KMS-11 (cell line): ENCODE measurements around the gene NCK2.

Experiments used
- H2AFZ ChIP-seq: fragments of 200-600 bp; sonication (generic); 2 replicates; pipeline ENCODE4 v1.6.1; 2016; ENCODE audit warnings: antibody characterized with exemption, mixed run types, low read depth
- H3K27ac ChIP-seq: fragments of 200-600 bp; sonication (generic); 2 replicates; pipeline ENCODE4 v1.6.1; 2016; ENCODE audit warnings: mild to moderate bottlenecking, mixed run types
- H3K27me3 ChIP-seq: fragments of 200-600 bp; sonication (generic); 2 replicates; pipeline ENCODE4 v1.6.1; 2017; ENCODE audit warnings: mild to moderate bottlenecking, low read depth, mixed run types, moderate library complexity; ENCODE audit not compliant: insufficient read depth
- H3K36me3 ChIP-seq: fragments of 200-600 bp; sonication (generic); 2 replicates; pipeline ENCODE4 v1.6.1; 2017; ENCODE audit warnings: mild to moderate bottlenecking, mixed run types; ENCODE audit not compliant: insufficient read depth
- H3K4me1 ChIP-seq: fragments of 200-600 bp; sonication (generic); 2 replicates; pipeline ENCODE4 v1.6.1; 2016; ENCODE audit warnings: mild to moderate bottlenecking, low read depth, mixed run types; ENCODE audit not compliant: poor library complexity, severe bottlenecking
- H3K4me2 ChIP-seq: fragments of 200-600 bp; sonication (generic); 2 replicates; pipeline ENCODE4 v1.7.0; 2016; ENCODE audit warnings: mild to moderate bottlenecking, mixed run types
- H3K4me3 ChIP-seq: fragments of 200-600 bp; sonication (generic); IDR thresholded peaks from 2 replicates; pipeline ENCODE4 v1.6.1; 2017; ENCODE audit warnings: low read depth, low read length, mixed read lengths; ENCODE audit not compliant: insufficient read depth
- H3K79me2 ChIP-seq: fragments of 200-600 bp; sonication (generic); 2 replicates; pipeline ENCODE4 v1.6.1; 2016; ENCODE audit warnings: low read depth, mixed run types; ENCODE audit not compliant: insufficient read depth
- H3K9ac ChIP-seq: fragments of 200-600 bp; sonication (generic); 2 replicates; pipeline ENCODE4 v1.6.1; 2016; ENCODE audit warnings: mild to moderate bottlenecking, mixed run types
- H4K20me1 ChIP-seq: fragments of 200-600 bp; sonication (generic); 2 replicates; pipeline ENCODE4 v1.6.1; 2016; ENCODE audit warnings: mild to moderate bottlenecking, mixed run types; ENCODE audit not compliant: insufficient read depth
- TF ChIP-seq, protein P1 (sequence below): fragments of 200-600 bp; sonication (generic); conservative IDR thresholded peaks from 2 replicates; pipeline ENCODE4 v1.6.1; 2017; ENCODE audit warnings: low read depth, mild to moderate bottlenecking, antibody characterized with exemption, low read length, moderate library complexity, mixed read lengths

Gene NCK2

DNA sequence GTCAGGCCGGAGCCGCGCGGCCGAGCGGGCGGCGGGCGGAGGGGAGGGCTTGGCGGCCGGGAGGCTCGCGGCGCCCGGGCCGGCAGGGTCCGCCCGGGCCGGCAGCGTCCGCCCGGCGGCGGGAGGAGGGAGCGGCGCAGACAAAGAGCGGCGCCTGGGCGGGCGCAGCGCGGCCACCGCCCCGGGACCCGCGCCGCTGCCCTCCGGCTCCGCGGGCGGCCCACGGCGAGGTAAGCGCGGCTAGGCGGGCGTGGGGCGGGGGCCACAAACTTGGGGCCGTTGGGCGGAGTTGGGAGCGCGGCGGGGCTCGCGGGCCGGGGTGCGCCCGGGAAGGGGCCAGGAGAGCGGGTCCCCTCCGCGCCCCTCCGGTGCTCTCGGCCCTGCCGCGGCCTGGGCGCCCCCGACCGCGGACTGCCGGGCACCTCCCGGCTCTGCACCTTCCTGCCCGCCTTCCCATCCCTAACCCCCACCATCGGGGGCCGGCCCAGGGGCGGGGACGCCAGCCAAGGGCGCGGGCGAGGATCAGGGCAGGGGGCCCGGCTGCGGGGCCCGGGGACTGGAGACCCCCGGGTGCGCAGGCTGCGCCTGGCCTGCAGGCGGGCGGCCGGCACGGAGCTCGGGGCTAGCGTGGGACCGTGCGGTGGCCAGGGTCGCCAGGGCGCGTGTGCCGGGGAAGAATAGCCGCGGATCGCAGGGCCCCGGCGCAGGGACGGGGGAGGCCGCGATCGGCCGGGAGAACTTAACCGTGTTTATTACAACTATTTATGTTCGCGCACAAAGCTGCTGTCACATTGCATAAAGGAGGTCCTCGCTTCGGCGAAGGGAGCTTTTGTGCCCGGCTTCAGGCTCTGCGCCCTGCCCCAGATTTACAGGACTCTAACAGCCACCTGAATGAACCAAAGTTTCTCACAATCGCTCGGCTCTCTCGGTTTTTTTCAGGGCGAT, at the start of gene NCK2:
TSS of gene NCK2 (plus strand) at position 4 of the 945 bp plus-strand sequence. CDS start 110,152 bp downstream, outside the sequence.
- H4K20me1 ChIP-seq = no peaks in the 10 kb centered on the region
- H3K4me3 ChIP-seq = peak within 1 kb of the TSS; percentile 79
- H3K27me3 ChIP-seq = no peaks in the 10 kb centered on the region
- peaks cover 38% of the 10 kb centered on the region for H3K4me1 ChIP-seq
- peak within 1 kb of the TSS; percentile 45 for H2AFZ ChIP-seq
- peak within 1 kb of the TSS; percentile 91 for H3K4me2 ChIP-seq
- TF ChIP-seq, protein P1, sequence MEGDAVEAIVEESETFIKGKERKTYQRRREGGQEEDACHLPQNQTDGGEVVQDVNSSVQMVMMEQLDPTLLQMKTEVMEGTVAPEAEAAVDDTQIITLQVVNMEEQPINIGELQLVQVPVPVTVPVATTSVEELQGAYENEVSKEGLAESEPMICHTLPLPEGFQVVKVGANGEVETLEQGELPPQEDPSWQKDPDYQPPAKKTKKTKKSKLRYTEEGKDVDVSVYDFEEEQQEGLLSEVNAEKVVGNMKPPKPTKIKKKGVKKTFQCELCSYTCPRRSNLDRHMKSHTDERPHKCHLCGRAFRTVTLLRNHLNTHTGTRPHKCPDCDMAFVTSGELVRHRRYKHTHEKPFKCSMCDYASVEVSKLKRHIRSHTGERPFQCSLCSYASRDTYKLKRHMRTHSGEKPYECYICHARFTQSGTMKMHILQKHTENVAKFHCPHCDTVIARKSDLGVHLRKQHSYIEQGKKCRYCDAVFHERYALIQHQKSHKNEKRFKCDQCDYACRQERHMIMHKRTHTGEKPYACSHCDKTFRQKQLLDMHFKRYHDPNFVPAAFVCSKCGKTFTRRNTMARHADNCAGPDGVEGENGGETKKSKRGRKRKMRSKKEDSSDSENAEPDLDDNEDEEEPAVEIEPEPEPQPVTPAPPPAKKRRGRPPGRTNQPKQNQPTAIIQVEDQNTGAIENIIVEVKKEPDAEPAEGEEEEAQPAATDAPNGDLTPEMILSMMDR = no peak
- no peaks in the 10 kb centered on the region for H3K36me3 ChIP-seq
- H3K27ac ChIP-seq = peak within 1 kb of the TSS; percentile 52; the same call in 1 of the 2 replicates
- H3K9ac ChIP-seq = peak within 1 kb of the TSS; percentile 69
- peaks cover 50% of the 10 kb centered on the region for H3K79me2 ChIP-seq

DNA sequence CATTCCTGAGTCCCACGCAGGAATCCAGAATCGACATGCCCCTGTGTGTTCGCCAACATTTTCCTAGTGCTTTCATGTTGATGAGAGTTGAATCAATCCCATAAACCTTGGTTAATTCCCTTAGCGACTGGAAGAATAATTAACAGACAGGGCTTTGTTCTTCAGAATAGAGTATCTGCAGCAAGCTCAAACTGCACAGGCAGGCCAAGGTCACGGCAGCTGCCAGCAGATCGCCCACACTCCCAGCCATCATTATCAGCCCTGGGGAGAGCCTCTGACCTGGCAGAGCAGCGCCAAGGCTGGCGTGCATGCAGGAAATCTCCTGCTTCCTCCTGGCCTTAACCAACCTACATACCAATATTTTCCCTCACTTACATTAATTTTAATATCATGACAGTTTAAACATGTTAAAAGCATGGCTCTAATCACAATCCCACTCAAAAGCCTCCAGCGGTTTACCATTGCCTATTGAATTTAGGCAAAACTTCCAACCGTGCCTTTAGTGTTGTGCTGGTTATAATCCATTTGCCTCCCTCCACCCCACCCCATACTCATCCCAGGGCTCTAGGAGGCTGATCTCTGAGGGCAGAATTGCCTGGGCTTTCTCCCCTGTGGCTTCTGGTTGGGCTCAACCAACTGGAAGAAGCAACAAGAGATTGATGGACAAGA, 46.8 kb upstream of the NCK2 start:
- H3K4me3 ChIP-seq = no peak overlapping the region
- H3K79me2 ChIP-seq = no peaks in the 10 kb centered on the region
- no peak overlapping the region for H3K9ac ChIP-seq
- no peaks in the 10 kb centered on the region for H4K20me1 ChIP-seq
- no peak overlapping the region for H2AFZ ChIP-seq
- no peaks in the 10 kb centered on the region for H3K36me3 ChIP-seq
- H3K27ac ChIP-seq = no peak overlapping the region
- peaks cover 20% of the 10 kb centered on the region for H3K4me1 ChIP-seq
- H3K4me2 ChIP-seq = no peak overlapping the region
- H3K27me3 ChIP-seq = no peaks in the 10 kb centered on the region
- TF ChIP-seq, protein P1 = no peak

DNA sequence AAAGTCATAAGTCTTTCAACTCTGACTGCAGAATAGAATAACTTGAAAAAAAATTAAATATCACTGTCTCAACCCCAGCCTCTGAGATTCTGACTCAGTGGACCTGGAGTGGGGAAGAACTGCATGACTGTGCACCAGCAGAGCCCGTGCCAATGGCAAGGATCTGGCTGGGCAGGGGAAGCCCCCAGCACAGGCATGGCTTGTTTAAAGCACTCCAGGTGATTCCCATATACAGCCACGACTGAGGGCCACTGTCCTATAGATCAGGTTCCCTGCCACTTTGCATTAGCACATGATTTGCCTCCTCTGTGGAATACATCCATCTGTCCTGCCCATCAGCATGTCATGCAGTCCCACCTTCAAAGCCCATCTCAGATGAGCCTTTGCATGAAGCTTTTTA, 45.9 kb upstream of the NCK2 start:
- Histone ChIP-seq H2AFZ (no peak overlapping the region), H3K4me2 (no peak overlapping the region), H3K27me3 (no peaks in the 10 kb centered on the region), H4K20me1 (no peaks in the 10 kb centered on the region), H3K4me3 (no peak overlapping the region), H3K27ac (no peak overlapping the region), H3K36me3 (no peaks in the 10 kb centered on the region), H3K4me1 (peaks cover 11% of the 10 kb centered on the region), H3K79me2 (no peaks in the 10 kb centered on the region), H3K9ac (no peak overlapping the region)
- TF ChIP-seq, protein P1 = no peak

GRCh38 chr2:105701042-105701441, 43.7 kb upstream of the NCK2 start:
- Histone ChIP-seq H3K36me3 (no peaks in the 10 kb centered on the region), H3K9ac (no peak overlapping the region), H3K27ac (no peak overlapping the region), H2AFZ (no peak overlapping the region), H3K4me1 (no peaks in the 10 kb centered on the region), H4K20me1 (no peaks in the 10 kb centered on the region), H3K27me3 (no peaks in the 10 kb centered on the region), H3K79me2 (no peaks in the 10 kb centered on the region), H3K4me2 (no peak overlapping the region), H3K4me3 (no peak overlapping the region)
- TF ChIP-seq, protein P1 = no peak
